ENCODE data around the gene RHOT2.
A peak's percentile ranks its signal among the peaks of the same experiment; 100 is the strongest.

- TF ChIP-seq EZH2 (IDR thresholded peaks at IDR 0.05; ENCODE audit: low read depth), result 0 out of 2 replicates have a peak, but pooled peaks have one; percentile 52
- TF ChIP-seq CTCF (conservative IDR thresholded peaks at IDR 0.05), result no peak
Measured at GRCh38 chr16:706189-707061, 38.5 kb downstream of the RHOT2 start.

All from PC-9 (cell line).